ENCODE measurements around the gene THAP2.

DNA sequence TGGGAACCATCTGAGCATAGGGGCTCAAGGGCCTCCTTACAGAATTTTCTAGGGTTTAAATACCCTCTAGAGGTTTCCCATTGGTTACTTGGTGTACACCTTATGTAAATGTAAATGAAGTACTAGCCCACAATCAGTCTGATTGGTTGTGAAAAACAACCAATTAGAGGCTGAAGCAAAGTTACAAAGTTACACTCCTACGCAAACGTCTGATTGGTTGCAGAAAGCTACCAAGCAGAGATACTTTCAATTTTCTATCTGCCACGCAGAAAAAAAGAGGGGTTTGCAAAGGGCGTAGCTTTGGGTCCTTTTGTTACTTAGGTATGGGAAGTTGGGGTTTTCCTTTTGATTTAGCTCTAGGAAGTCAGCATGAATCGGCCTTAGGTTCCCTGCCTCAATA, 20.0 kb downstream of the THAP2 start:
- TF ChIP-seq, protein P1, sequence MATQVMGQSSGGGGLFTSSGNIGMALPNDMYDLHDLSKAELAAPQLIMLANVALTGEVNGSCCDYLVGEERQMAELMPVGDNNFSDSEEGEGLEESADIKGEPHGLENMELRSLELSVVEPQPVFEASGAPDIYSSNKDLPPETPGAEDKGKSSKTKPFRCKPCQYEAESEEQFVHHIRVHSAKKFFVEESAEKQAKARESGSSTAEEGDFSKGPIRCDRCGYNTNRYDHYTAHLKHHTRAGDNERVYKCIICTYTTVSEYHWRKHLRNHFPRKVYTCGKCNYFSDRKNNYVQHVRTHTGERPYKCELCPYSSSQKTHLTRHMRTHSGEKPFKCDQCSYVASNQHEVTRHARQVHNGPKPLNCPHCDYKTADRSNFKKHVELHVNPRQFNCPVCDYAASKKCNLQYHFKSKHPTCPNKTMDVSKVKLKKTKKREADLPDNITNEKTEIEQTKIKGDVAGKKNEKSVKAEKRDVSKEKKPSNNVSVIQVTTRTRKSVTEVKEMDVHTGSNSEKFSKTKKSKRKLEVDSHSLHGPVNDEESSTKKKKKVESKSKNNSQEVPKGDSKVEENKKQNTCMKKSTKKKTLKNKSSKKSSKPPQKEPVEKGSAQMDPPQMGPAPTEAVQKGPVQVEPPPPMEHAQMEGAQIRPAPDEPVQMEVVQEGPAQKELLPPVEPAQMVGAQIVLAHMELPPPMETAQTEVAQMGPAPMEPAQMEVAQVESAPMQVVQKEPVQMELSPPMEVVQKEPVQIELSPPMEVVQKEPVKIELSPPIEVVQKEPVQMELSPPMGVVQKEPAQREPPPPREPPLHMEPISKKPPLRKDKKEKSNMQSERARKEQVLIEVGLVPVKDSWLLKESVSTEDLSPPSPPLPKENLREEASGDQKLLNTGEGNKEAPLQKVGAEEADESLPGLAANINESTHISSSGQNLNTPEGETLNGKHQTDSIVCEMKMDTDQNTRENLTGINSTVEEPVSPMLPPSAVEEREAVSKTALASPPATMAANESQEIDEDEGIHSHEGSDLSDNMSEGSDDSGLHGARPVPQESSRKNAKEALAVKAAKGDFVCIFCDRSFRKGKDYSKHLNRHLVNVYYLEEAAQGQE (IDR thresholded peaks at IDR 0.05; ENCODE audit: insufficient replicate concordance, low read depth), result no peak
- TF ChIP-seq, protein P2, sequence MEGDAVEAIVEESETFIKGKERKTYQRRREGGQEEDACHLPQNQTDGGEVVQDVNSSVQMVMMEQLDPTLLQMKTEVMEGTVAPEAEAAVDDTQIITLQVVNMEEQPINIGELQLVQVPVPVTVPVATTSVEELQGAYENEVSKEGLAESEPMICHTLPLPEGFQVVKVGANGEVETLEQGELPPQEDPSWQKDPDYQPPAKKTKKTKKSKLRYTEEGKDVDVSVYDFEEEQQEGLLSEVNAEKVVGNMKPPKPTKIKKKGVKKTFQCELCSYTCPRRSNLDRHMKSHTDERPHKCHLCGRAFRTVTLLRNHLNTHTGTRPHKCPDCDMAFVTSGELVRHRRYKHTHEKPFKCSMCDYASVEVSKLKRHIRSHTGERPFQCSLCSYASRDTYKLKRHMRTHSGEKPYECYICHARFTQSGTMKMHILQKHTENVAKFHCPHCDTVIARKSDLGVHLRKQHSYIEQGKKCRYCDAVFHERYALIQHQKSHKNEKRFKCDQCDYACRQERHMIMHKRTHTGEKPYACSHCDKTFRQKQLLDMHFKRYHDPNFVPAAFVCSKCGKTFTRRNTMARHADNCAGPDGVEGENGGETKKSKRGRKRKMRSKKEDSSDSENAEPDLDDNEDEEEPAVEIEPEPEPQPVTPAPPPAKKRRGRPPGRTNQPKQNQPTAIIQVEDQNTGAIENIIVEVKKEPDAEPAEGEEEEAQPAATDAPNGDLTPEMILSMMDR (IDR thresholded peaks at IDR 0.05; ENCODE audit: insufficient read depth, low read length), result no peak
- TF ChIP-seq GABPA (IDR thresholded peaks at IDR 0.05; ENCODE audit: low read depth), result no peak
- TF ChIP-seq POLR2AphosphoS5 (IDR thresholded peaks at IDR 0.05; ENCODE audit: low read depth), result no peak
- no peak for TF ChIP-seq SPI1 (IDR thresholded peaks at IDR 0.05; ENCODE audit: borderline replicate concordance, low read depth)

Data from HL-60 (cell line).